HepG2 (cell line): ENCODE measurements around the gene SDC4. TPM values are rescaled to one million over a fixed set of nuclear protein-coding genes. Genes with fewer than 3 reads are reported as not detected.

Experiments used
- ATF2 ChIP-seq: sonication (generic); formaldehyde crosslinking; IDR thresholded peaks from 2 replicates; pipeline ENCODE4 v1.4.0; 2020; ENCODE audit warnings: missing genetic modification reagents
- BRCA1 ChIP-seq: sonication (generic); formaldehyde crosslinking; IDR thresholded peaks from 2 replicates; pipeline ENCODE4 v1.4.0; 2020; ENCODE audit warnings: missing genetic modification reagents
- CEBPB ChIP-seq: IDR thresholded peaks from 2 replicates; pipeline ENCODE4 v1.6.1; 2011; ENCODE audit warnings: low read depth, low read length, improper control_type of control experiment, borderline replicate concordance
- E2F1 ChIP-seq: sonication (generic); formaldehyde crosslinking; IDR thresholded peaks from 2 replicates; pipeline ENCODE4 v1.5.0; 2020; ENCODE audit warnings: missing genetic modification reagents
- E2F5 ChIP-seq: sonication (generic); formaldehyde crosslinking; conservative IDR thresholded peaks from 2 replicates; pipeline ENCODE4 v1.4.0; 2020; ENCODE audit warnings: missing genetic modification reagents
- ELF3 ChIP-seq: IDR thresholded peaks from 2 replicates; pipeline ENCODE4 v1.6.1; 2016; ENCODE audit warnings: missing genetic modification reagents, missing compliant biosample characterization
- MTF1 ChIP-seq: sonication (generic); formaldehyde crosslinking; IDR thresholded peaks from 2 replicates; pipeline ENCODE4 v1.5.0; 2020; ENCODE audit warnings: missing genetic modification reagents
- NBN ChIP-seq: fragments of 450-650 bp; conservative IDR thresholded peaks from 2 replicates; pipeline ENCODE4 v1.6.1; 2017
- RARG ChIP-seq: sonication (generic); formaldehyde crosslinking; IDR thresholded peaks from 2 replicates; pipeline ENCODE4 v1.4.0; 2020; ENCODE audit warnings: low read depth, mild to moderate bottlenecking, missing genetic modification reagents
- RCOR2 ChIP-seq: IDR thresholded peaks from 2 replicates; pipeline ENCODE4 v1.6.1; 2016; ENCODE audit warnings: missing biosample characterization, missing genetic modification reagents
- RELA ChIP-seq: sonication (generic); formaldehyde crosslinking; IDR thresholded peaks from 2 replicates; pipeline ENCODE4 v1.4.0; 2020; ENCODE audit warnings: missing genetic modification reagents
- TEAD3 ChIP-seq: optimal IDR thresholded peaks from 2 replicates; pipeline ENCODE3; 2016; ENCODE audit warnings: borderline replicate concordance
- ZC3H4 ChIP-seq: sonication (generic); formaldehyde crosslinking; IDR thresholded peaks from 2 replicates; pipeline ENCODE4 v1.4.0; 2020; ENCODE audit warnings: missing genetic modification reagents, borderline replicate concordance
- ZMAT3 ChIP-seq: sonication (generic); formaldehyde crosslinking; conservative IDR thresholded peaks from 2 replicates; pipeline ENCODE4 v1.7.0; 2021; ENCODE audit warnings: missing genetic modification reagents
- ZNF256 ChIP-seq: sonication (generic); formaldehyde crosslinking; conservative IDR thresholded peaks from 2 replicates; pipeline ENCODE4 v1.4.0; 2020; ENCODE audit warnings: missing genetic modification reagents
- ZNF441 ChIP-seq: sonication (generic); formaldehyde crosslinking; IDR thresholded peaks from 2 replicates; pipeline ENCODE4 v1.7.0; 2021; ENCODE audit warnings: missing genetic modification reagents, borderline replicate concordance
- ZNF616 ChIP-seq: sonication (generic); formaldehyde crosslinking; IDR thresholded peaks from 2 replicates; pipeline ENCODE4 v1.5.0; 2020; ENCODE audit warnings: low read depth, mild to moderate bottlenecking, missing genetic modification reagents
- ZNF749 ChIP-seq: sonication (generic); formaldehyde crosslinking; IDR thresholded peaks from 2 replicates; pipeline ENCODE4 v1.8.0; 2022; ENCODE audit warnings: mild to moderate bottlenecking, missing genetic modification reagents, moderate library complexity, borderline replicate concordance
- ZNF772 ChIP-seq: sonication (generic); formaldehyde crosslinking; IDR thresholded peaks from 2 replicates; pipeline ENCODE4 v1.5.0; 2020; ENCODE audit warnings: mild to moderate bottlenecking, missing genetic modification reagents
- ZNF850 ChIP-seq: sonication (generic); formaldehyde crosslinking; conservative IDR thresholded peaks from 2 replicates; pipeline ENCODE4 v1.9.0; 2021; ENCODE audit warnings: mild to moderate bottlenecking, missing genetic modification reagents
- ZXDC ChIP-seq: sonication (generic); formaldehyde crosslinking; IDR thresholded peaks from 2 replicates; pipeline ENCODE4 v1.5.0; 2020; ENCODE audit warnings: mild to moderate bottlenecking, missing genetic modification reagents
- polyA plus RNA-seq, 8 experiments: library from polyadenylated mRNA; depleted of rRNA in 3 of 8; stranded (reverse) in 7 of 8; unstranded in 1 of 8; fragments of >200 nt; fragmentation: Illumina TruSeq in 4 of 8; extraction: Trizol in 4 of 8; gene quantifications; 2 replicates each; pipeline versions ENCODE4 v1.2.1 to v1.2.3, GENCODE V29; 2011 to 2016; ENCODE audit warnings: low read depth in 4 of 8, missing spikeins in 1 of 8, mixed read lengths in 1 of 8; ENCODE audit not compliant: insufficient read depth in 1 of 8
- total RNA-seq, 5 experiments: library from RNA; depleted of rRNA; stranded (reverse); fragments of >200 nt; fragmentation: Illumina TruSeq; extraction: Trizol; gene quantifications; 2 replicates each; pipeline ENCODE4 v1.2.3, GENCODE V29; 2016; ENCODE audit warnings: low read depth in 1 of 5
- TF ChIP-seq, protein P1 (sequence below): sonication (generic); formaldehyde crosslinking; IDR thresholded peaks from 2 replicates; pipeline ENCODE4 v1.5.0; 2020; ENCODE audit warnings: missing genetic modification reagents, mild to moderate bottlenecking, borderline replicate concordance

Gene SDC4
- total and polyA plus RNA-seq, 2 of the 13 experiments (the other 11 are each of a cell fraction or from before 2014, with no cell fraction given) = 49.0 to 65.1 TPM

DNA sequence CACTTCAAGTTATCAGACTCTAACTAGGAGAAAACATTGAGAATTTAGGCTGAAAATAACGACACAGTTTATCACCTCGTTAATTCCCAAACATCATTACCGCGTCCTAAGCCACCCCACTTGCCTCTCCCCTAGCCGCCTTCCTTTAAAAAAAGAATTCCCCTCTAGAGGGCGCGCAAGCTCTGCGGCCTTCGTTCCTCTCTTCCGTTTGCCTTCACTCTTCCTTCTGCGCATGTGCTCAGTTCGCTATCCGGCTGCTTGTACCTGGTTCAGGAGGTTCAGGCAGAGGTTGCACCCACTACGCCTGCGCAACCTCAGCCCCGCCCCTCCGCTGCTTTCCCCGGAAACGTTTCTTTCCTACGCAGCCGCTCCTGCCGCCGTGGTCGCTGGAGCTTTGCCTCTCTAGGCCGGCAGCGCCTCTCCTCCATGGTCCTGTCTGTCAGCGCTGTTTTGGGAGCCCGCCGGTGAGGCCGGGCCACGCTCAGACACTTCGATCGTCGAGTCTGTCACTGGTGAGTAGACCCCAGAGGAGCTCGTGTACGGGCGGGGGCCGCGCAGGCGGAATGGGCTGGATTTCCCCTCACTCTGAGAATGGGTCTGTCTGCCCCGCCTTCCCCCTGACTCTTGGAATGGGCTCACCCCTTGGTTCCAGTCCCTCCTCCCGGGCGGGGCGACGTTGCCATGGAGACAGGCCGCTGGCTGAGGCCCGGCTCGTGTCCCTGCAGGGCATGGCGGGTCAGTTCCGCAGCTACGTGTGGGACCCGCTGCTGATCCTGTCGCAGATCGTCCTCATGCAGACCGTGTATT is 14.8 kb upstream of the SDC4 start, which contains the start of gene SYS1 (continued):
- TF ChIP-seq RELA (CRISPR knock-in tag) (peak; percentile 43; the same call in 1 of the 2 replicates), E2F1 (CRISPR knock-in tag) (peak; percentile 69; the same call in 1 of the 2 replicates), ZXDC (CRISPR knock-in tag) (no peak), NBN (no peak), ATF2 (CRISPR knock-in tag) (peak; percentile 91; the same call in 1 of the 2 replicates), RARG (CRISPR knock-in tag) (peak; percentile 94; the same call in 1 of the 2 replicates), CEBPB (no peak), ZNF749 (CRISPR knock-in tag) (peak; percentile 97), ELF3 (peak; percentile 87), MTF1 (no peak), ZMAT3 (CRISPR knock-in tag) (peak; percentile 73; the same call in 1 of the 2 replicates), ZC3H4 (CRISPR knock-in tag) (no peak; the same call in 1 of the 2 replicates), E2F5 (CRISPR knock-in tag) (peak; percentile 86), ZNF441 (CRISPR knock-in tag) (peak; percentile 76; the same call in 1 of the 2 replicates), TEAD3 (CRISPR knock-in tag) (peak; percentile 83), RCOR2 (CRISPR knock-in tag) (peak; percentile 12; the same call in 1 of the 2 replicates), ZNF772 (CRISPR knock-in tag) (peak; percentile 100), BRCA1 (peak; percentile 90), ZNF256 (CRISPR knock-in tag) (0 out of 2 replicates have a peak, but pooled peaks have one; percentile 49), ZNF616 (CRISPR knock-in tag) (peak; percentile 74; the same call in 1 of the 2 replicates), ZNF850 (CRISPR knock-in tag) (no peak)
- TF ChIP-seq, protein P1, sequence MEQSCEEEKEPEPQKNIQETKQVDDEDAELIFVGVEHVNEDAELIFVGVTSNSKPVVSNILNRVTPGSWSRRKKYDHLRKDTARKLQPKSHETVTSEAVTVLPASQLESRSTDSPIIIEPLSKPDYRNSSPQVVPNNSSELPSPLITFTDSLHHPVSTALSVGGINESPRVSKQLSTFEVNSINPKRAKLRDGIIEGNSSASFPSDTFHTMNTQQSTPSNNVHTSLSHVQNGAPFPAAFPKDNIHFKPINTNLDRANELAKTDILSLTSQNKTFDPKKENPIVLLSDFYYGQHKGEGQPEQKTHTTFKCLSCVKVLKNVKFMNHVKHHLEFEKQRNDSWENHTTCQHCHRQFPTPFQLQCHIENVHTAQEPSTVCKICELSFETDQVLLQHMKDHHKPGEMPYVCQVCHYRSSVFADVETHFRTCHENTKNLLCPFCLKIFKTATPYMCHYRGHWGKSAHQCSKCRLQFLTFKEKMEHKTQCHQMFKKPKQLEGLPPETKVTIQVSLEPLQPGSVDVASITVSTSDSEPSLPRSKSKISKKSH (CRISPR knock-in tag) = peak; percentile 94
